ENCODE results near the gene TOMM20.
"Not testable (repeated sequence)": the region's sequence is repeated elsewhere in the genome, so short reads cannot be mapped to it uniquely, and the experiment has no call there.

GRCh38 chr1:235080297-235080657 lies 48.4 kb downstream of the TOMM20 start:
- TF ChIP-seq ARNT (IDR thresholded peaks at IDR 0.05); BHLHE40 (IDR thresholded peaks at IDR 0.05; ENCODE audit: borderline replicate concordance); ZNF384 (IDR thresholded peaks at IDR 0.05); FOXM1 (IDR thresholded peaks at IDR 0.05; ENCODE audit: borderline replicate concordance); HDGF (IDR thresholded peaks at IDR 0.05; ENCODE audit: borderline replicate concordance); SP1 (IDR thresholded peaks at IDR 0.05); LEF1 (IDR thresholded peaks at IDR 0.05; ENCODE audit: borderline replicate concordance); PKNOX1 (IDR thresholded peaks at IDR 0.05); SUZ12 (IDR thresholded peaks at IDR 0.05); FOXA1 (IDR thresholded peaks at IDR 0.05); FOXK2 (IDR thresholded peaks at IDR 0.05); ELF4 (IDR thresholded peaks at IDR 0.05): not testable (repeated sequence)
